Lung (tissue), 12 donors: Measurements from ENCODE around the gene ERBB4. TPM values are rescaled to one million over a fixed set of nuclear protein-coding genes. Genes with fewer than 3 reads are reported as not detected.

Experiments
- ATAC-seq: fragments of 200-7000 bp; cut with Tn5 transposase; one replicate; pipeline ENCODE4 v1.9.1; 2020; ENCODE audit warnings: moderate number of reproducible peaks; ENCODE audit not compliant: insufficient read depth, low FRiP score
- DNase-seq, 3 donors: peaks; one replicate each; pipeline ENCODE4 v3.0.0-alpha.2; 2013 to 2017
- H3K27ac ChIP-seq, 2 donors: one replicate each; pipeline ENCODE4 v1.5.1; 2013; ENCODE audit warnings: mild to moderate bottlenecking in 2 of 2, moderate library complexity in 2 of 2, control low read depth in 1 of 2, inconsistent platforms in 1 of 2, low read depth in 1 of 2, low read length in 1 of 2
- H3K27me3 ChIP-seq, 3 donors: one replicate each; pipeline ENCODE4 v1.5.1; 2013; ENCODE audit warnings: low read length in 2 of 3; ENCODE audit not compliant: control insufficient read depth in 3 of 3, insufficient read depth in 3 of 3
- H3K36me3 ChIP-seq, 4 donors: one replicate each; pipeline ENCODE4 v1.5.1; 2013; ENCODE audit warnings: low read length in 4 of 4, mild to moderate bottlenecking in 1 of 4, moderate library complexity in 1 of 4; ENCODE audit not compliant: control insufficient read depth in 4 of 4, insufficient read depth in 4 of 4
- H3K4me1 ChIP-seq, 5 donors: one replicate each; pipeline ENCODE4 v1.5.1; 2013; ENCODE audit warnings: low read length in 5 of 5, mild to moderate bottlenecking in 2 of 5, moderate library complexity in 1 of 5; ENCODE audit not compliant: control insufficient read depth in 5 of 5, insufficient read depth in 5 of 5
- H3K4me3 ChIP-seq: one replicate; pipeline ENCODE4 v1.5.1; 2013; ENCODE audit warnings: mild to moderate bottlenecking, control low read depth, moderate library complexity
- H3K9ac ChIP-seq, 2 donors: one replicate each; pipeline ENCODE4 v1.5.1; 2013; ENCODE audit warnings: low read length in 2 of 2, control low read depth in 1 of 2; ENCODE audit not compliant: insufficient read depth in 1 of 2
- H3K9me3 ChIP-seq, 4 donors: one replicate each; pipeline ENCODE4 v1.5.1; 2013; ENCODE audit warnings: low read length in 3 of 4, mild to moderate bottlenecking in 1 of 4, moderate library complexity in 1 of 4; ENCODE audit not compliant: control insufficient read depth in 4 of 4, insufficient read depth in 3 of 4
- WGBS, 2 donors: extraction: QIAGEN DNeasy Blood & Tissue Kit; methylation state at CpG; one replicate each; pipeline ENCODE4 v1.1.7; 2013; 5-methylcytosine and 5-hydroxymethylcytosine counted together
- polyA plus RNA-seq, 2 donors: library from polyadenylated mRNA; stranded (reverse); fragments of 200-250 nt; gene quantifications; one replicate each; pipeline ENCODE4 v1.2.1, GENCODE V29; 2013
- total RNA-seq, 2 donors: library from RNA; depleted of rRNA in 1 of 2; stranded (reverse); fragments of >200 nt in 1 of 2; gene quantifications; one replicate each; pipeline ENCODE4 v1.2.1, GENCODE V29; 2014 to 2021
- TF ChIP-seq, protein P1 (sequence below): IDR thresholded peaks from 2 replicates; pipeline ENCODE4 v1.5.1; 2012; ENCODE audit warnings: mild to moderate bottlenecking; ENCODE audit errors: control extremely low read depth, extremely low read depth
- donor health status: control.
- donor health status: control.
- donor health status: Bipolar disorder and iron deficiency.
- donor health status: healthy.
- donor health status: DM: yes; HTN: yes; CAD: no.

ERBB4 gene
- total and polyA plus RNA-seq, 4 donors = 0.41 to 16.8 (median 5.3) TPM

DNA sequence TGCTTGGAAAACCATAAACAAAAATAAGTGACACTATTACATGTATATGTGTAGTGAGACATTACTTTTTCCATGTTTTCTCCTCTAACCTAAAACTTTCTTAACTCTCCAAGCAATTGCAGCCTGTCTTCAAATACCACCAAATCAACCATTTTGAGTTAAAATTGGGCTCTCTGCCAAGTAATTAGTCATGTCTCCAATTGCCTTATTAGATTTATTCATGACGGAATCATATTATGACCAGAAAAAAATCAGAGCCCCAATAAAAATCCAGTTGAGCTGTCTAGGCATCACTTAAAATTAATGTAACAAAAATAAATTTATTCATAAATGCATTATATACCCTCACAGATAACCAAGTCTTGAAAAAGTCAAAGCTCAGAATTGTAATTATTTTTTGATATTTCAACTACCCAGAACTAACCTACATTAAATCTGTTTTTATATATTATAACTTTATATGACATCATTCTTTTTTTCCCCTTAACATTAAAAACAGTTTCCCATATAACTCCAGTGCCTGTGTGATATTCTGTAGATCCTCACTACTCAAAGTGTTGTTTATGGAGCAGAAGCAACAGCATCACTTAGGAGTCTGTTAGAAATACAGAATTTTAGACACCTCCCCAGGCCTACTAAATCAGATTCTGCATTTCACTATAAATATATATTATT is 157.0 kb downstream of the ERBB4 start:
- ATAC-seq (no peak), DNase-seq (no peak)
- H3K4me1 ChIP-seq = peaks cover 0 to 7% (median 0%) of the 10 kb centered on the region in 5 donors
- H3K36me3 ChIP-seq = no peaks in the 10 kb centered on the region
- H3K27me3 ChIP-seq = no peaks in the 10 kb centered on the region
- H3K4me3 ChIP-seq = no peak overlapping the region
- WGBS, 2 donors = 78 to 79% methylated on average over 1 of the region's 1 CpG
- TF ChIP-seq, protein P1, sequence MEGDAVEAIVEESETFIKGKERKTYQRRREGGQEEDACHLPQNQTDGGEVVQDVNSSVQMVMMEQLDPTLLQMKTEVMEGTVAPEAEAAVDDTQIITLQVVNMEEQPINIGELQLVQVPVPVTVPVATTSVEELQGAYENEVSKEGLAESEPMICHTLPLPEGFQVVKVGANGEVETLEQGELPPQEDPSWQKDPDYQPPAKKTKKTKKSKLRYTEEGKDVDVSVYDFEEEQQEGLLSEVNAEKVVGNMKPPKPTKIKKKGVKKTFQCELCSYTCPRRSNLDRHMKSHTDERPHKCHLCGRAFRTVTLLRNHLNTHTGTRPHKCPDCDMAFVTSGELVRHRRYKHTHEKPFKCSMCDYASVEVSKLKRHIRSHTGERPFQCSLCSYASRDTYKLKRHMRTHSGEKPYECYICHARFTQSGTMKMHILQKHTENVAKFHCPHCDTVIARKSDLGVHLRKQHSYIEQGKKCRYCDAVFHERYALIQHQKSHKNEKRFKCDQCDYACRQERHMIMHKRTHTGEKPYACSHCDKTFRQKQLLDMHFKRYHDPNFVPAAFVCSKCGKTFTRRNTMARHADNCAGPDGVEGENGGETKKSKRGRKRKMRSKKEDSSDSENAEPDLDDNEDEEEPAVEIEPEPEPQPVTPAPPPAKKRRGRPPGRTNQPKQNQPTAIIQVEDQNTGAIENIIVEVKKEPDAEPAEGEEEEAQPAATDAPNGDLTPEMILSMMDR = no peak
- H3K27ac ChIP-seq = no peak overlapping the region
- H3K9me3 ChIP-seq = no peaks in the 10 kb centered on the region
- H3K9ac ChIP-seq = no peak overlapping the region

GRCh38 chr2:212379103-212379502 is 159.5 kb downstream of the ERBB4 start:
- Histone ChIP-seq H3K27me3 (no peaks in the 10 kb centered on the region), H3K4me3 (no peak overlapping the region), H3K9me3 (no peaks in the 10 kb centered on the region), H3K9ac (no peak overlapping the region), H3K27ac (no peak overlapping the region), H3K4me1 (peaks cover 0 to 3% (median 0%) of the 10 kb centered on the region in 5 donors), H3K36me3 (no peaks in the 10 kb centered on the region)
- TF ChIP-seq, protein P1 = no peak
- DNase-seq (no peak), ATAC-seq (no peak)
- 59 to 66% methylated on average over 3 of the region's 3 CpGs for WGBS, 2 donors

DNA sequence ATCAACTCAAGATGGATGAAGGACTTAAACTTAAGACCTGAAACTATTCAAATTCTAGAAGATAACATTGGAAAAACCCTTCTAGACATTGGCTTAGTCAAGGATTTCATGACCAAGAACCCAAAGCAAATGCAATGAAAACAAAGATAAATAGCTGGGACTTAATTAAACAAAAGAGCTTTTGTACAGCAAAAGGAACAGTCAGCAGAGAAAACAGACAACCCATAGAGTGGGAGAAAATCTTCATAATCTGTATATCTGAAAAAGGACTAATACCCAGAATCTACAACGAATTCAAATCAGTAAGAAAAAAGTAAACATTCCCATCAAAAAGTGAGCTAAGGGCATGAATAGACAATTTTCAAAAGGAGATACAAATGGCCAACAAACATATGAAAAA is 171.2 kb downstream of the ERBB4 start:
- H3K36me3 ChIP-seq = no peaks in the 10 kb centered on the region
- H3K27me3 ChIP-seq = no peaks in the 10 kb centered on the region
- H3K9me3 ChIP-seq = no peaks in the 10 kb centered on the region
- ATAC-seq = no peak
- no peak overlapping the region for H3K9ac ChIP-seq
- no peak overlapping the region for H3K27ac ChIP-seq
- no peaks in the 10 kb centered on the region for H3K4me1 ChIP-seq
- no peak overlapping the region for H3K4me3 ChIP-seq
- 76 to 81% methylated on average over 1 of the region's 1 CpG for WGBS, 2 donors
- TF ChIP-seq, protein P1 = no peak
- DNase-seq = no peak
